ENCODE data around the gene THAP7.

THAP7 gene

GRCh38 chr22:21034989-21035388 lies 33.1 kb upstream of the THAP7 start:
- ATAC-seq: no peak

DNA sequence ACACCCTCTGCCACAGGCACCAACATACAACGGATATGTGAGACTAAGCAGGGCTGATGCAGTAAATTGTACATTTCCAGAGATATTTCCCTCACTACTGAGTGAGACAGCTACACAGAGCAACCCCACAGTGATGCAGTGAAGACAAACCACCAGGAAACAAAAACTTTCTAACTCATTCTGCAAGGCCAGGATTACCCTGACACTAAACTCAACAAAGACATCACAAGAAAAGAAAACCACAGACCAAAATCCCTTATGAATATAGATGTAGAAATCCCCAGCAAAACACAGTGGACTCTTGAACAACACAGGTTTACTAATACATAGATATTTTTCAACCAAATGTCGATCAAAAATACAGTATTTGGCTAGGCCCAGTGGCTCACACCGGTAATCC lies 32.0 kb upstream of the THAP7 start:
- Mint-ChIP-seq H3K9me3 (no peaks in the 10 kb centered on the region), H3K4me3 (no peak overlapping the region), H3K27ac (peak overlapping the region in 1 of 2 donors; percentile 60), H3K4me1 (peaks cover 28% of the 10 kb centered on the region), H3K27me3 (peaks cover 20% of the 10 kb centered on the region)
- DNase-seq (no peak), ATAC-seq (peak; percentile 87)

More at GRCh38 chr22:21034989-21035388, 33.1 kb upstream of the THAP7 start:
- H3K4me1 Mint-ChIP-seq: peaks cover 22% of the 10 kb centered on the region
- peaks cover 20% of the 10 kb centered on the region for H3K27me3 Mint-ChIP-seq
- H3K4me3 Mint-ChIP-seq: no peak overlapping the region
- DNase-seq: no peak
- H3K9me3 Mint-ChIP-seq: no peaks in the 10 kb centered on the region
- no peak overlapping the region for H3K27ac Mint-ChIP-seq

GRCh38 chr22:21032868-21033688 lies 31.2 kb upstream of the THAP7 start:
- H3K27ac Mint-ChIP-seq: peak overlapping the region in 1 of 2 donors; percentile 12
- H3K4me3 Mint-ChIP-seq: peak overlapping the region; percentile 62 to 79
- ATAC-seq (no peak), DNase-seq (no peak)
- no peaks in the 10 kb centered on the region for H3K9me3 Mint-ChIP-seq
- H3K4me1 Mint-ChIP-seq: peaks cover 28% of the 10 kb centered on the region
- H3K27me3 Mint-ChIP-seq: peaks cover 20% of the 10 kb centered on the region

DNA sequence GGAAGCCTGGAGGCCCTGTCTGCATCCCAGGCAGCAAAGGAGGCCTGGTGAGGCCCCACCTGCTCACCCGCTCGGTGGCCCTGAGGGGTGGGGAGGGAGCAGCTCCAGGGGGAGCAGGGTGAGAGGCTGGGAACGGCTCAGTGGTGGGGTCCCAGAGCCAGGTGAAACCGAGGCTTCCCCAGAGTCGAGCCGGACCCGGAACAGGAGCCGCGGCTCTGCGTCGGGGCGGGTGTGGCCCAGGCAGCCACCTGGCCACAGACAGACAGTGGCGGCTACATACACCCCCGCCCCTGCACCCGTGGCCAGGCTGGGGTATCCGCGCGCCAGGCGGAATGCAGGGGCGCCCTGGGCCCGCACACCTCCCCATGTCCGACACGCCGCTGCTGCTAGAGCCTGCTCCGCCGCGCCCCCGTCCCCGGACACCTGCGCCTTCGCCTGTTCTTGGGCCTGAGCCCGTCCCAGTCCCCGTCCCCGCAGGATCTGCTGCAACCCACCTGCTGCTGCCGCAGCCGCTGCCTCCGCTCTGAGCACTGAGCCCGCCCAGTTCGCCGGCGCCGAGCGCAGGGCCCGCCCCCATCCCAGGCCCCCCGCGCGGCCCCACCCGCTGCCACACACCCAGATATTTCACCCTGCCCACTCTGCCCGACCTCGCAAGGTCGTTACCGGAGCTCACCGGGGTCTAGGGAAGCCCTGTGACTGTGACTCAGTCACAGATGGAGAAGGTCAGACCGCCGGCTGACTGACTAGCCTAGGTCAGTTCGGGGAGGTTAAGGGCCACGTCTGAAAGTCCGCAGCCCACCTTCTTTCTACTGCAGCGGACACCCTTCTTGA lies 30.3 kb upstream of the THAP7 start, which contains the start of gene SLC7A4:
Gene SLC7A4, minus strand, starts transcription at position 525 of the 831 bp plus-strand sequence. CDS start 749 bp downstream, outside the sequence.
- H3K9me3 Mint-ChIP-seq: no peaks in the 10 kb centered on the region
- no peak for DNase-seq

GRCh38 chr22:21031545-21032036 lies 29.7 kb upstream of the THAP7 start:
- Mint-ChIP-seq H3K27ac (peak overlapping the region in 1 of 2 donors; percentile 61), H3K27me3 (peaks cover 20% of the 10 kb centered on the region), H3K9me3 (no peaks in the 10 kb centered on the region), H3K4me1 (peaks cover 28% of the 10 kb centered on the region), H3K4me3 (peak overlapping the region in 1 of 2 donors; percentile 79)
- no peak for DNase-seq
- no peak for ATAC-seq

More for the DNA sequence above, 30.3 kb upstream of the THAP7 start, which contains the start of gene SLC7A4:
- Mint-ChIP-seq H3K27me3 (peaks cover 20% of the 10 kb centered on the region), H3K4me3 (peak within 1 kb of the TSS; percentile 62 to 79), H3K27ac (peak within 1 kb of the TSS; percentile 12 to 61), H3K4me1 (peaks cover 28% of the 10 kb centered on the region)
- ATAC-seq: peak; percentile 52

- Mint-ChIP-seq H3K4me1 (peaks cover 32% of the 10 kb centered on the region), H3K9me3 (no peaks in the 10 kb centered on the region), H3K27ac (peak overlapping the region in 1 of 2 donors; percentile 48), H3K27me3 (peaks cover 20% of the 10 kb centered on the region), H3K4me3 (peak overlapping the region in 1 of 2 donors; percentile 79)
- DNase-seq: no peak
- no peak for ATAC-seq
Observed at GRCh38 chr22:21030621-21031544, 29.0 kb upstream of the THAP7 start.

DNA sequence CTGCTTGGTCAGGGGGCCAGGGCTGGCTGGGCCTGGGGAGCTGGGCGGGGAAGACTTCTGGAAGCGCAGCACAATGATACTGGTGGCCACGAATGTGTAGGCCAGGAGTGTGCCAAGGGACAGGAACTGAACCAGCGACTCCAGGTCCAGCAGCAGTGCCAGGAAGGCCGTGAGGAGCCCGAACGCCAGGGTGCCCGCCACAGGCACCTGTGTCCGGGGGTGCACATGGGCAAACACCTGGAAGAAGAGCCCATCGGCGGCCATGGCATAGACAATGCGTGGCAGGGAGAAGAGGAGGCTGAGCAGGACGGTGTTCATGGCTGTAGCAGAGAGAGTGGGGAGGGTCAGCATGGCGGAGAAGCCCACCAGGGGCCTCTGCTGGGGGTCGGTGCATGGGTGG lies 28.1 kb upstream of the THAP7 start:
- Mint-ChIP-seq H3K4me3 (no peak overlapping the region), H3K9me3 (no peaks in the 10 kb centered on the region), H3K27ac (no peak overlapping the region), H3K27me3 (peaks cover 20% of the 10 kb centered on the region), H3K4me1 (peaks cover 41% of the 10 kb centered on the region)
- DNase-seq (no peak), ATAC-seq (no peak)

- H3K27me3 Mint-ChIP-seq: peaks cover 20% of the 10 kb centered on the region
- H3K4me3 Mint-ChIP-seq: no peak overlapping the region
- H3K27ac Mint-ChIP-seq: no peak overlapping the region
- DNase-seq (no peak), ATAC-seq (no peak)
- peaks cover 43% of the 10 kb centered on the region for H3K4me1 Mint-ChIP-seq
- H3K9me3 Mint-ChIP-seq: no peaks in the 10 kb centered on the region
Observed at GRCh38 chr22:21029486-21030025, 27.6 kb upstream of the THAP7 start.

DNA sequence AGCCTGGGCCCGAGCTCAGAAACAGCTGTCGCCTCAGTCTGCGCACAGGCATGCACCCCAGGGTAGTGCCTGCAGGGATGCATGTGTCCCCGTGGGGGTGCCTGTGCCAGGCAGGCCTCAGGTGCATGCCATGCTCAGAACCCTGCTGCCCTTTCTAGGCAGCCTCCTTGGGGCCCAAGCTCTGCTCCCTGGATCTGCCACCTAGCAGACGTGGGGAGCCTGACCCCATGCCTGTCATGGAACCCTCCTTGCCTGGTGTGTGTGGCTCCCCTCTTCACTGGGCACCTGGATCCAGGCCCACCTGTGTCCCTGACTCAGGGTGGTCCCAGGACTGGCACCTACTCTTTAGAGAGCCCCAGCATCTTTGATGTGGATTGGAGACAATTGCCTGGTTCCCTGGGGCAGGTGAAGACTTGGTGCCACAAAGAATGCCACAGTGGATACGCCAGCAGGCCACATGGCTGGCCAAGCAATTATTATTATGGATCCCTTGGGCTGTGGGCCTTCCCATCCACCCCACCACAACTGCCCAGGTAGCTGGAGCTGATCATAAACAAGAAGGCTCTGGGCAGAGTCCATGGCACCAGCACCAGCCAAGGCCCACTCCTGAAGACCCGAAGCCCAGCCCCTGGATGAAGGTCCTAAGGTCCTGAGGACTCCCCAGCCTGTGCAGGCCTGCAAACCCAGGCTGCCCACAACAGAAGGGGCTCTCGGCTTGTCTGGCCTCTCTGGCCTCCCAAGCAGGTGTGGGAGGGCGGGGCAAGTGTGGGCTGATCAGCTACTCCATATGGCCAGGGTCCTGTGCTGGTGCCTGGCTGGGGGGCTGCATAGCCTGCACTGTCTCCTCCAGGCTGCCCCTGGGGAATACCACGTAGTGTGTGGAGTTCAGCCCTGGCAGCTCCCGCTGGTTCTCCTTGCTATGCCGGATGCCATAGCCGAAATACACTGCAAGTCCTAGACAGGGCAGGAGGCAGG lies 26.6 kb upstream of the THAP7 start:
- Mint-ChIP-seq H3K4me3 (no peak overlapping the region), H3K27me3 (peaks cover 20% of the 10 kb centered on the region), H3K4me1 (peaks cover 49% of the 10 kb centered on the region), H3K27ac (no peak overlapping the region), H3K9me3 (no peaks in the 10 kb centered on the region)
- ATAC-seq: no peak
- DNase-seq: no peak

DNA sequence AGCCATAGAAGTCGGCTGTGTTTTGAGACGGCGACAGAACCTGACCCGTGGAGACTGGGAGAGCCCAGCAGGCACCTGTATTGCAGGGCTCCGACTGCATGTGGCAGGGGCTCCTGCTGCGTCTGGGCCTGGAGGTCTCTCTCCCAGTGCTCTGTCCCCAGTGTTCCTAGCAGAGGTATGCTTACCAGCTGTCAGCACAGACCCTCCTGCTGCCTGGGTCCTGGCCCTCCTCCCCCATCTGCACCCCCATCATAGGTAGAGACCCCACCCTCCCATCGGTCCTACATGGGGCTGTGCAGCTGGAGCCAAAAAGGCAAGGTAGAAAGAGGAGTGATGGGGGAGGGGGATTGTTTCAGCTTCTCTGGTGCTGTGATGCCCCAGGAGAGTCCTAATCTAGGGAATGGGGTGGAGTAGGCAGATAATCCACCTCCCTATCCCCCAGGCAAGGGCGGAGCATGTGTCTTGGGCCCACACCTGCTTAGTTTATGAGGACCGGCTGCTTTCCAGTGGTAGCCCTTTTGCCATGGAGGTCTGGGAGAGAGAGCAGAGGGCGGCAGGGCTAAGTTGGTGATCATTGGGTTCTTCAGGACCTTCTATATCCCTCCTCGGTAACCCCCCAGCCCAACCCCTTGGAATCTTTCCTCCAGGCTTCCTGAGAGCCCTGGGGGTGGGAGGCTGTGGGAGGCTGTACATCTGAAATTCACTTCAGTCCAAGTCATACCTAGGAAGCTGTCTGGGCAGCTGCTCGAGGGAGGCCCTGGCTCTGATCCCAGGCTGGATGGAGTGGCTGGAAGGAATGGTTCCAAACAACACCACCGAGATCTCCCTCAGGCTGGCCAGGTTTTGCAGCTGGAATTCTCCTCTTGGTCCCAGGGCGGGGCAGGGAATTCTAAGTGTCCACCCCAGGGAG lies 25.1 kb upstream of the THAP7 start:
- H3K27ac Mint-ChIP-seq: no peak overlapping the region
- peaks cover 13% of the 10 kb centered on the region for H3K27me3 Mint-ChIP-seq

GRCh38 chr22:21025763-21026755 lies 24.1 kb upstream of the THAP7 start:
- no peak for DNase-seq
- Mint-ChIP-seq H3K27me3 (peaks cover 4% of the 10 kb centered on the region), H3K4me1 (peaks cover 33% of the 10 kb centered on the region), H3K27ac (peak overlapping the region; percentile 42 to 83), H3K4me3 (peak overlapping the region in 1 of 2 donors; percentile 52), H3K9me3 (no peaks in the 10 kb centered on the region)
- ATAC-seq: no peak

More for the DNA sequence above, 25.1 kb upstream of the THAP7 start:
- H3K9me3 Mint-ChIP-seq: no peaks in the 10 kb centered on the region
- H3K4me3 Mint-ChIP-seq: no peak overlapping the region
- no peak for DNase-seq
- H3K4me1 Mint-ChIP-seq: peaks cover 43% of the 10 kb centered on the region
- ATAC-seq: no peak

- no peaks in the 10 kb centered on the region for H3K27me3 Mint-ChIP-seq
- peak; percentile 73 for ATAC-seq
- peaks cover 29% of the 10 kb centered on the region for H3K4me1 Mint-ChIP-seq
- peak; percentile 23 to 37 for DNase-seq
- no peaks in the 10 kb centered on the region for H3K9me3 Mint-ChIP-seq
- peak overlapping the region; percentile 42 to 60 for H3K27ac Mint-ChIP-seq
- peak overlapping the region; percentile 49 to 52 for H3K4me3 Mint-ChIP-seq
Observed at GRCh38 chr22:21025266-21025665, 23.3 kb upstream of the THAP7 start.

Data from stimulated activated naive CD8-positive, alpha-beta T cell treated with anti-CD3 and anti-CD28 coated beads, Interleukin-15, amount 100 ng/mL, for 72 hours (primary cell).